HK-2 (cell line): ENCODE data around the gene SGF29.
A peak's percentile ranks its signal among the peaks of the same experiment; 100 is the strongest.
"Not testable (repeated sequence)": the region's sequence is repeated elsewhere in the genome, so short reads cannot be mapped to it uniquely, and the experiment has no call there.

Experiments
- DNase-seq: peaks from one replicate; pipeline ENCODE4 v3.0.0-alpha.2; 2018; ENCODE audit not compliant: unreplicated experiment

The SGF29 gene

GRCh38 chr16:28612359-28613280, 58.9 kb downstream of the SGF29 start:
- DNase-seq, result not testable (repeated sequence)

- not testable (repeated sequence) for DNase-seq
Observed at GRCh38 chr16:28613912-28614311, 60.2 kb downstream of the SGF29 start.

GRCh38 chr16:28614561-28614960, 60.8 kb downstream of the SGF29 start:
- DNase-seq, result not testable (repeated sequence)

GRCh38 chr16:28615486-28616223, 61.9 kb downstream of the SGF29 start:
- not testable (repeated sequence) for DNase-seq

GRCh38 chr16:28616224-28616577, 62.5 kb downstream of the SGF29 start:
- DNase-seq, result not testable (repeated sequence)

GRCh38 chr16:28616636-28617035, 62.9 kb downstream of the SGF29 start:
- no peak for DNase-seq

GRCh38 chr16:28617874-28618273, 64.2 kb downstream of the SGF29 start:
- DNase-seq, result no peak

GRCh38 chr16:28620316-28620715, 66.6 kb downstream of the SGF29 start:
- not testable (repeated sequence) for DNase-seq

- no peak for DNase-seq
Observed at GRCh38 chr16:28621481-28622155, 67.9 kb downstream of the SGF29 start.

- not testable (repeated sequence) for DNase-seq
Observed at GRCh38 chr16:28622532-28623171, 68.9 kb downstream of the SGF29 start.

GRCh38 chr16:28623172-28623711, 69.5 kb downstream of the SGF29 start:
- DNase-seq, result peak; percentile 67

GRCh38 chr16:28630905-28631304, 77.2 kb downstream of the SGF29 start:
- not testable (repeated sequence) for DNase-seq

GRCh38 chr16:28636093-28636823, 82.5 kb downstream of the SGF29 start:
- DNase-seq, result not testable (repeated sequence)

GRCh38 chr16:28637765-28638164, 84.0 kb downstream of the SGF29 start, which contains the start of gene NPIPB8:
TSS of gene NPIPB8 (plus strand) at chr16:28638065. CDS start at chr16:28638361, 296 bp downstream.
- DNase-seq, result not testable (repeated sequence)

GRCh38 chr16:28638359-28638758, 84.6 kb downstream of the SGF29 start:
- DNase-seq, result not testable (repeated sequence)

GRCh38 chr16:28639959-28640358, 86.2 kb downstream of the SGF29 start:
- DNase-seq, result not testable (repeated sequence)
